ENCODE data around the gene SUGCT. TPM values are rescaled to one million over a fixed set of nuclear protein-coding genes. Genes with fewer than 3 reads are reported as not detected.
A peak's percentile ranks its signal among the peaks of the same experiment; 100 is the strongest.

The SUGCT gene
- total RNA-seq, 2 donors from 2014 or later, result 0.74 to 1.3 TPM

- H3K4me3 Mint-ChIP-seq, result no peak overlapping the region
- H3K9me3 Mint-ChIP-seq, result peaks cover 3% of the 10 kb centered on the region
Measured at GRCh38 chr7:40804477-40805215, 669.8 kb downstream of the SUGCT start.

GRCh38 chr7:40805361-40805760 is 670.6 kb downstream of the SUGCT start:
- ATAC-seq (no peak), DNase-seq (ENCODE audit: low spot score) (no peak)
- Mint-ChIP-seq H3K4me1 (ENCODE audit: low read depth in 2 of 2) (no peaks in the 10 kb centered on the region), H3K27me3 (no peaks in the 10 kb centered on the region), H3K36me3 (no peaks in the 10 kb centered on the region), H3K4me3 (no peak overlapping the region), H3K27ac (no peak overlapping the region), H3K9me3 (peaks cover 3% of the 10 kb centered on the region)

More at GRCh38 chr7:40804477-40805215, 669.8 kb downstream of the SUGCT start:
- Mint-ChIP-seq H3K36me3 (no peaks in the 10 kb centered on the region), H3K27ac (no peak overlapping the region), H3K4me1 (ENCODE audit: low read depth in 2 of 2) (no peaks in the 10 kb centered on the region), H3K27me3 (no peaks in the 10 kb centered on the region)
- DNase-seq (ENCODE audit: low spot score) (no peak), ATAC-seq (no peak)

- ATAC-seq (no peak), DNase-seq (ENCODE audit: low spot score) (no peak)
- no peaks in the 10 kb centered on the region for H3K4me1 Mint-ChIP-seq (ENCODE audit: low read depth in 2 of 2)
- no peak overlapping the region for H3K27ac Mint-ChIP-seq
- H3K9me3 Mint-ChIP-seq, result peaks cover 20% of the 10 kb centered on the region
- peaks cover 16% of the 10 kb centered on the region for H3K36me3 Mint-ChIP-seq
- H3K4me3 Mint-ChIP-seq, result no peak overlapping the region
- H3K27me3 Mint-ChIP-seq, result no peaks in the 10 kb centered on the region
Measured at GRCh38 chr7:40808378-40808942, 673.7 kb downstream of the SUGCT start.

DNA sequence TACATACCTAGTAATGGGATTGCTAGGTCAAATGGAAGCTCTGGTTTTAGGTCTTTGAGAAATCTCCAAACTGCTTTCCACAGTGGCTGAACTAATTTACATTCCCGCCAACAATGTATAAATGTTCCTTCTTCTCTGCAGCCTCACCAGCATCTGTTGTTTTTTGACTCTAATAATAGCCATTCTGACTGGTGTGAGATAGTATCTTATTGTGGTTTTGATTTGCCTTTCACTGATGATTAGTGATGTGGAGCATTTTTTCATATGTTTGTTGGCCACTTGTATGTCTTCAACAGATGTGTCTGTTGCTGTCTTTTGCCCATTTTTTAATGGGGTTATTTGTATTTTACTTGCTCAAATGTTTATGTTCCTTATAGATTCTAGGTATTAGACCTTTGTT is 675.5 kb downstream of the SUGCT start:
- no peaks in the 10 kb centered on the region for H3K27me3 Mint-ChIP-seq
- ATAC-seq (no peak), DNase-seq (ENCODE audit: low spot score) (no peak)
- H3K4me3 Mint-ChIP-seq, result no peak overlapping the region
- H3K27ac Mint-ChIP-seq, result no peak overlapping the region
- H3K4me1 Mint-ChIP-seq (ENCODE audit: low read depth in 2 of 2), result no peaks in the 10 kb centered on the region
- H3K36me3 Mint-ChIP-seq, result peaks cover 16% of the 10 kb centered on the region
- peaks cover 22% of the 10 kb centered on the region for H3K9me3 Mint-ChIP-seq

GRCh38 chr7:40811666-40812065 is 676.9 kb downstream of the SUGCT start:
- DNase-seq (ENCODE audit: low spot score) (no peak), ATAC-seq (no peak)
- Mint-ChIP-seq H3K4me3 (no peak overlapping the region), H3K27ac (no peak overlapping the region), H3K27me3 (no peaks in the 10 kb centered on the region), H3K36me3 (peaks cover 16% of the 10 kb centered on the region), H3K4me1 (ENCODE audit: low read depth in 2 of 2) (no peaks in the 10 kb centered on the region), H3K9me3 (peaks cover 24% of the 10 kb centered on the region)

DNA sequence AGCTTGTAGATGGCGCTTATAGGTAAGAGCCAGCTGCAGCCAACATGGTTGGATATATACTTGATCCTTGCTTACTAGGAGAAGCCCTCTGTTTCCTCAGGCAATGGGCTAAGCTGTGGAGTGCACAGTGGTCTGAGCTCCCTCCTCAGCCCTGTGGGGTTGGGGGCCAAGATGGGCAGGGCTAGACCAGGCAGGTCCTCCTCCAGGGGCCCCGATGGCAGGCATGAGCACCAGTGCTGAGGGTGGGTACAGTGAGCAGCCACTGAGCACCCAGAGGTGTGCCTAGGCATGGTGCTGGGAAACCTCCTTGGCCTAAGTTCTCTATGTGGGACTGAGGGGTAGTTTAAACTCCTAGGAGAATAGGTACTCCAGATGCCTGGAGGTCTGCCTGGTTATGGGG is 680.2 kb downstream of the SUGCT start:
- Mint-ChIP-seq H3K9me3 (peaks cover 33% of the 10 kb centered on the region), H3K36me3 (peaks cover 23% of the 10 kb centered on the region), H3K27ac (no peak overlapping the region), H3K4me1 (ENCODE audit: low read depth in 2 of 2) (no peaks in the 10 kb centered on the region), H3K27me3 (no peaks in the 10 kb centered on the region), H3K4me3 (no peak overlapping the region)
- ATAC-seq (no peak), DNase-seq (ENCODE audit: low spot score) (no peak)

GRCh38 chr7:40815512-40815911 is 680.7 kb downstream of the SUGCT start:
- no peaks in the 10 kb centered on the region for H3K27me3 Mint-ChIP-seq
- H3K4me1 Mint-ChIP-seq (ENCODE audit: low read depth in 2 of 2), result no peaks in the 10 kb centered on the region
- DNase-seq (ENCODE audit: low spot score), result no peak
- H3K4me3 Mint-ChIP-seq, result no peak overlapping the region
- H3K27ac Mint-ChIP-seq, result no peak overlapping the region
- peaks cover 23% of the 10 kb centered on the region for H3K36me3 Mint-ChIP-seq
- peak in 1 of 2 donors; percentile 13 for ATAC-seq
- peaks cover 33% of the 10 kb centered on the region for H3K9me3 Mint-ChIP-seq

DNA sequence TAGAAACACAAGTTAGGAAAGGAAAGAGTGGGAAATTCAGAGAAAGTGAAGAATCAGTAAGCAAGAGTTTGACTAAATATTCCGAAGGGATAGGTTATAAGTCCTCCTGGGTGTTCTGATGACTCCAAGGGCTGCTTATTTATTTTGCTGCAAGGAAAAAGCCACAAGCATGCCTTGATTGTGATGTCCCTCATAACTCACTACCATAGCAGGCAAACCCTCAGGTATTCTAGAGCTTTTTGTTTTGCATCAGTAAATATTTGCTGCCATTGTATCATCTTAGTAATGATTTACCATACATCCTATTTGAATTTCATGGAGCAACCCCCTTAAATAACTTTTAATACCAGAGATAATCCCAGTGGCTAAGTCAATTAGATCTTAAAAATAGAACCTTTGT is 688.1 kb downstream of the SUGCT start:
- no peaks in the 10 kb centered on the region for H3K27me3 Mint-ChIP-seq
- no peak overlapping the region for H3K4me3 Mint-ChIP-seq
- H3K9me3 Mint-ChIP-seq, result peaks cover 15% of the 10 kb centered on the region
- no peaks in the 10 kb centered on the region for H3K4me1 Mint-ChIP-seq (ENCODE audit: low read depth in 2 of 2)
- peaks cover 13% of the 10 kb centered on the region for H3K36me3 Mint-ChIP-seq
- no peak for DNase-seq (ENCODE audit: low spot score)
- ATAC-seq, result no peak
- H3K27ac Mint-ChIP-seq, result no peak overlapping the region

DNA sequence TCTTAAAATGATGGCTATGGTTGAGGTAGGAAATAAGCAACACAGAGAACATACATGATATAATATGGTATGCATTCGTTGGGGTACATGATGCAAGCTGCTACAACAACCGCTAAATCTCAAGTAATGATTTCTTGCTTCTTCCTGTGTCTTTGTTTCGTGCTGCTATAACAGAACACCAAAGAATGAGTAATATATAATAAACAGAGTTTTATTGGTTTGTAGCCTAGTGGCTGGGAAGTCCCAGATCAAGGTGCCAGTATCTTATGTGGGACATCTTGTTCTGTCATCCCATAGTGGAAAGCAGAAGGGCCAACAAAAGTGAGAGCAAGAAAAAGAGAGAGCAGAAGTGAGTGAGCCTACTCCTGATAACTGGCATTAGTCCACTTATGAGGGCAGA is 689.7 kb downstream of the SUGCT start:
- Mint-ChIP-seq H3K27ac (no peak overlapping the region), H3K27me3 (no peaks in the 10 kb centered on the region), H3K4me3 (no peak overlapping the region), H3K9me3 (peaks cover 12% of the 10 kb centered on the region), H3K4me1 (ENCODE audit: low read depth in 2 of 2) (no peaks in the 10 kb centered on the region), H3K36me3 (peaks cover 13% of the 10 kb centered on the region)
- ATAC-seq (no peak), DNase-seq (ENCODE audit: low spot score) (no peak)

DNA sequence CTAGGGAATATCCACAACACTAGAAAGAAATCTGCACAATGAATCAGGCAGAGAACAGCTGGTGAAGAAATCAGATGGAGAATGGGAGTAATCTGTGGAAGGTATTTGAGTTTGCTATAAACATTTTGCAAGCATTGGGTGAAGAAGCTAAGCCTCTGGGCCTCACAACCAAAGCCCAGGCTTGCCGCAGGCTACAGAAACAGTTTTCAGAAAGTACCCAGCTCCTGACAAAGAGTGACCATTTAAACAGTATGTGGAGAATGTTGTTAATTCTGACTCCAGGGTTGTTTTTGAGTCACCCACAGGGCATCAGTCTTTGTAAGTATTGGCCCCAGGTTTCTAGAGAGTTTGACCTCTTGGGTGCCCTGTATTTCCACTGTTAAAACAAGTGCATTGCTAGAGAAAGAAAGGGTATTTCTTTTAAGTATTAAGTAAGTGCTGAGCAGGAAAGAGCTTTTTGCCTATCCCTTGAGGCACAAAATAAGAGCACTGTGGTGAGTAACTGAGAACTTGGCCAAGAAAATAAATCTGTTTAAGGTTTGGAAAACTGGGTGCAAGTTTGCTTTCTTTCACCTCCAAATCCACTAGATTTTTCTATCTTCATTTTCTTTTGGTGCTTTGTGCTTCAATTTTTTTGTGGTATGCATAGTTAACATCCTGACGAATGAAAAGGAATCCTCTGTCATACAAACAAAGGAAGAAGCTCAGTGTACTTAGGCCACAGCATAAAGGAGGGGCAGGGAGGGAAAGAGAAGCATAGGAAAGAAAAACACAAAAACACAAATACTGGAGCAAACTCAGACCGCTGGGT is 691.8 kb downstream of the SUGCT start:
- ATAC-seq, result no peak
- H3K4me1 Mint-ChIP-seq (ENCODE audit: low read depth in 2 of 2), result no peaks in the 10 kb centered on the region
- no peaks in the 10 kb centered on the region for H3K27me3 Mint-ChIP-seq
- H3K9me3 Mint-ChIP-seq, result peaks cover 14% of the 10 kb centered on the region
- H3K4me3 Mint-ChIP-seq, result no peak overlapping the region
- DNase-seq (ENCODE audit: low spot score), result no peak
- H3K27ac Mint-ChIP-seq, result no peak overlapping the region
- peaks cover 11% of the 10 kb centered on the region for H3K36me3 Mint-ChIP-seq

GRCh38 chr7:40827222-40828085 is 692.6 kb downstream of the SUGCT start:
- H3K27ac Mint-ChIP-seq, result no peak overlapping the region
- H3K4me1 Mint-ChIP-seq (ENCODE audit: low read depth in 2 of 2), result no peaks in the 10 kb centered on the region
- ATAC-seq (no peak), DNase-seq (ENCODE audit: low spot score) (no peak)
- H3K27me3 Mint-ChIP-seq, result no peaks in the 10 kb centered on the region
- H3K4me3 Mint-ChIP-seq, result no peak overlapping the region
- H3K36me3 Mint-ChIP-seq, result peaks cover 3% of the 10 kb centered on the region
- H3K9me3 Mint-ChIP-seq, result peaks cover 7% of the 10 kb centered on the region

DNA sequence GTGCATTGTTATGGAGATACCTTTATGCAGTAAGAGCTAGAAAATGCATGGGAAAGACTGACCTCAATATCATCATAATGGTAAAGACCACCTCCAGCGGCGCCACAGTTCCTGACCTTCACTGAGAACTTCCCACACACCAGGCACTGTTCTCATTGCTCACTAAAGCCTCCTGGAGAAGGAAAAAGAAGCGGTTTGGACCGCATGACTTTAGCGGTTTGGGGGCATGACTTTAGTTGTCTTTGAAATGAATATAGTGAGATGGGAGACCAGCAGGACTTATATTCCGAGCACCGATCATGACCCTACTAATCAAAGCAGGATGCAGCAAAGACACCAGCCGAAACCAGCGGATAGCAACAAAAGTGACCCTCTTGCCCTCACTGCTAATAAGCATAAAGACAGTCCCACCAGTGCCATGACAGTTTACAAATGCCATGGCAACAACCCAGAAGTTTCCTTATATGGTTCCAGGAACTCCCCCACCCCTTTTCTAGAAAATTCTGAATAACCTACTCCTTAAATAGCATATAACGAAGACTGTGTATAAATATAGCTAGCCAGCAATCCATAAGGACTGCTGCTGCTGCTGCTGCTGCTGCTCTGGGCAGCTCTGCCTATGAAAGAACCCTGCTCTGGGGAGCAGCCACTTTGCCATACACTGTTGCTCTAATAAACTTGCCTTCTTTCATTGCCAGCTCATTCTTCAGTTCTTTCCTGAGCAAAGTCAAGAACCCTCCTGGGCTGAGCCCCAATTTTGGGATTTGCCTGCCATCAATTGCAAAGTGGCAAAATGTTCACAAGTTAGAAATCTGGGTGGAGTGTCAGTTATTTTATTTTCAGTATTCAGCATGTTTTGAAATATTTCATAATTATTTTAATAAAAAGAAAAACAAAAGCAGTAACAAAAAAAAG is 694.1 kb downstream of the SUGCT start:
- Mint-ChIP-seq H3K9me3 (peaks cover 8% of the 10 kb centered on the region), H3K36me3 (no peaks in the 10 kb centered on the region), H3K4me1 (ENCODE audit: low read depth in 2 of 2) (no peaks in the 10 kb centered on the region), H3K27ac (no peak overlapping the region), H3K27me3 (no peaks in the 10 kb centered on the region), H3K4me3 (no peak overlapping the region)
- DNase-seq (ENCODE audit: low spot score) (no peak), ATAC-seq (no peak)

Measured in natural killer cell treated with Interleukin-12 subunit alpha and Interleukin-12 subunit beta and Interleukin-15 and Interleukin-18, amount 100 ng/mL, for 72 hours (primary cell).